Neural progenitor cell (in vitro differentiated cells): ENCODE data around the gene KPNA1.

Source experiments
- EZH2 ChIP-seq: fragments of 200-600 bp; sonication (generic); IDR thresholded peaks from 2 replicates; pipeline ENCODE4 v1.6.1; 2017; ENCODE audit warnings: antibody characterized with exemption, mild to moderate bottlenecking, moderate library complexity
- TF ChIP-seq, protein P1 (sequence below): fragments of 200-600 bp; sonication (generic); IDR thresholded peaks from 2 replicates; pipeline ENCODE4 v1.5.1; 2017; ENCODE audit warnings: antibody characterized with exemption, mild to moderate bottlenecking

- TF ChIP-seq, protein P1, sequence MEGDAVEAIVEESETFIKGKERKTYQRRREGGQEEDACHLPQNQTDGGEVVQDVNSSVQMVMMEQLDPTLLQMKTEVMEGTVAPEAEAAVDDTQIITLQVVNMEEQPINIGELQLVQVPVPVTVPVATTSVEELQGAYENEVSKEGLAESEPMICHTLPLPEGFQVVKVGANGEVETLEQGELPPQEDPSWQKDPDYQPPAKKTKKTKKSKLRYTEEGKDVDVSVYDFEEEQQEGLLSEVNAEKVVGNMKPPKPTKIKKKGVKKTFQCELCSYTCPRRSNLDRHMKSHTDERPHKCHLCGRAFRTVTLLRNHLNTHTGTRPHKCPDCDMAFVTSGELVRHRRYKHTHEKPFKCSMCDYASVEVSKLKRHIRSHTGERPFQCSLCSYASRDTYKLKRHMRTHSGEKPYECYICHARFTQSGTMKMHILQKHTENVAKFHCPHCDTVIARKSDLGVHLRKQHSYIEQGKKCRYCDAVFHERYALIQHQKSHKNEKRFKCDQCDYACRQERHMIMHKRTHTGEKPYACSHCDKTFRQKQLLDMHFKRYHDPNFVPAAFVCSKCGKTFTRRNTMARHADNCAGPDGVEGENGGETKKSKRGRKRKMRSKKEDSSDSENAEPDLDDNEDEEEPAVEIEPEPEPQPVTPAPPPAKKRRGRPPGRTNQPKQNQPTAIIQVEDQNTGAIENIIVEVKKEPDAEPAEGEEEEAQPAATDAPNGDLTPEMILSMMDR = no peak
- no peak for TF ChIP-seq EZH2
Measured at GRCh38 chr3:122481390-122481789, 33.3 kb downstream of the KPNA1 start.
